ENCODE results near the gene TEX19. TPM values are rescaled to one million over a fixed set of nuclear protein-coding genes. Genes with fewer than 3 reads are reported as not detected.

Gene TEX19
- total RNA-seq, 2 experiments from 2014 or later = not detected

- POLR2A ChIA-PET = no interaction called here
- H3K4me1 Mint-ChIP-seq (ENCODE audit: low read depth) = no peaks in the 10 kb centered on the region
- H3K36me3 Mint-ChIP-seq (ENCODE audit: low read depth) = peaks cover 2% of the 10 kb centered on the region
- DNase-seq (no peak), ATAC-seq (no peak)
- CTCF ChIA-PET = no interaction called here
- no peak overlapping the region for H3K27ac Mint-ChIP-seq
- H3K9me3 Mint-ChIP-seq (ENCODE audit: insufficient read depth) = no peaks in the 10 kb centered on the region
- peaks cover 4% of the 10 kb centered on the region for H3K27me3 Mint-ChIP-seq (ENCODE audit: low read depth)
- no peak overlapping the region for H3K4me3 Mint-ChIP-seq
Observed at GRCh38 chr17:82392209-82392920, 33.3 kb downstream of the TEX19 start.

GRCh38 chr17:82392941-82393340 is 33.9 kb downstream of the TEX19 start:
- Mint-ChIP-seq H3K27ac (no peak overlapping the region), H3K4me3 (no peak overlapping the region), H3K9me3 (ENCODE audit: insufficient read depth) (no peaks in the 10 kb centered on the region), H3K27me3 (ENCODE audit: low read depth) (no peaks in the 10 kb centered on the region), H3K4me1 (ENCODE audit: low read depth) (no peaks in the 10 kb centered on the region), H3K36me3 (ENCODE audit: low read depth) (peaks cover 2% of the 10 kb centered on the region)
- ATAC-seq (no peak), DNase-seq (no peak)
- ChIA-PET CTCF (no interaction called here), POLR2A (no interaction called here)

- CTCF ChIA-PET = no interaction called here
- ATAC-seq (no peak), DNase-seq (no peak)
- POLR2A ChIA-PET = no interaction called here
- H3K4me1 Mint-ChIP-seq (ENCODE audit: low read depth) = no peaks in the 10 kb centered on the region
- H3K9me3 Mint-ChIP-seq (ENCODE audit: insufficient read depth) = no peaks in the 10 kb centered on the region
- no peaks in the 10 kb centered on the region for H3K27me3 Mint-ChIP-seq (ENCODE audit: low read depth)
- peaks cover 2% of the 10 kb centered on the region for H3K36me3 Mint-ChIP-seq (ENCODE audit: low read depth)
- no peak overlapping the region for H3K27ac Mint-ChIP-seq
- no peak overlapping the region for H3K4me3 Mint-ChIP-seq
Observed at GRCh38 chr17:82394278-82394677, 35.2 kb downstream of the TEX19 start.

- Mint-ChIP-seq H3K27ac (peak overlapping the region; percentile 9), H3K36me3 (ENCODE audit: low read depth) (peaks cover 9% of the 10 kb centered on the region), H3K9me3 (ENCODE audit: insufficient read depth) (no peaks in the 10 kb centered on the region), H3K4me1 (ENCODE audit: low read depth) (peaks cover 17% of the 10 kb centered on the region), H3K27me3 (ENCODE audit: low read depth) (no peaks in the 10 kb centered on the region), H3K4me3 (no peak overlapping the region)
- POLR2A ChIA-PET = no interaction called here
- DNase-seq (no peak), ATAC-seq (no peak)
- CTCF ChIA-PET = no interaction called here
Observed at GRCh38 chr17:82396601-82397435, 37.8 kb downstream of the TEX19 start.

GRCh38 chr17:82397449-82398335 is 38.6 kb downstream of the TEX19 start:
- peaks cover 11% of the 10 kb centered on the region for H3K36me3 Mint-ChIP-seq (ENCODE audit: low read depth)
- POLR2A ChIA-PET = no interaction called here
- no peaks in the 10 kb centered on the region for H3K27me3 Mint-ChIP-seq (ENCODE audit: low read depth)
- no peak overlapping the region for H3K27ac Mint-ChIP-seq
- ATAC-seq (no peak), DNase-seq (no peak)
- CTCF ChIA-PET = no interaction called here
- H3K9me3 Mint-ChIP-seq (ENCODE audit: insufficient read depth) = no peaks in the 10 kb centered on the region
- no peak overlapping the region for H3K4me3 Mint-ChIP-seq
- H3K4me1 Mint-ChIP-seq (ENCODE audit: low read depth) = peaks cover 19% of the 10 kb centered on the region

GRCh38 chr17:82399041-82399441 is 40.0 kb downstream of the TEX19 start:
- ChIA-PET POLR2A (no interaction called here), CTCF (interaction anchor here (0.9 to 1.9 kb wide), 3 partner anchors 15 to 48 kb away, joined by 3 to 5 read pairs (median 3); no protein-coding TSS in a partner anchor)
- Mint-ChIP-seq H3K4me3 (no peak overlapping the region), H3K27ac (no peak overlapping the region), H3K4me1 (ENCODE audit: low read depth) (peaks cover 19% of the 10 kb centered on the region), H3K36me3 (ENCODE audit: low read depth) (peaks cover 19% of the 10 kb centered on the region), H3K9me3 (ENCODE audit: insufficient read depth) (no peaks in the 10 kb centered on the region), H3K27me3 (ENCODE audit: low read depth) (no peaks in the 10 kb centered on the region)
- ATAC-seq (no peak), DNase-seq (no peak)

GRCh38 chr17:82399601-82400101 is 40.6 kb downstream of the TEX19 start:
- no peak for DNase-seq
- ChIA-PET CTCF (interaction anchor here (0.9 to 1.9 kb wide), 3 partner anchors 14 to 48 kb away, joined by 3 to 5 read pairs (median 3); no protein-coding TSS in a partner anchor), POLR2A (no interaction called here)
- peaks cover 19% of the 10 kb centered on the region for H3K4me1 Mint-ChIP-seq (ENCODE audit: low read depth)
- ATAC-seq = no peak
- peaks cover 19% of the 10 kb centered on the region for H3K36me3 Mint-ChIP-seq (ENCODE audit: low read depth)
- H3K27ac Mint-ChIP-seq = no peak overlapping the region
- H3K27me3 Mint-ChIP-seq (ENCODE audit: low read depth) = no peaks in the 10 kb centered on the region
- H3K9me3 Mint-ChIP-seq (ENCODE audit: insufficient read depth) = no peaks in the 10 kb centered on the region
- no peak overlapping the region for H3K4me3 Mint-ChIP-seq

GRCh38 chr17:82400206-82400605 is 41.2 kb downstream of the TEX19 start:
- DNase-seq (no peak), ATAC-seq (no peak)
- H3K4me3 Mint-ChIP-seq = no peak overlapping the region
- H3K27me3 Mint-ChIP-seq (ENCODE audit: low read depth) = no peaks in the 10 kb centered on the region
- no peaks in the 10 kb centered on the region for H3K9me3 Mint-ChIP-seq (ENCODE audit: insufficient read depth)
- ChIA-PET CTCF (interaction anchor here (0.7 to 1.9 kb wide), 2 partner anchors 43 to 49 kb away, joined by 3 to 5 read pairs; no protein-coding TSS in a partner anchor), POLR2A (no interaction called here)
- peaks cover 19% of the 10 kb centered on the region for H3K4me1 Mint-ChIP-seq (ENCODE audit: low read depth)
- H3K36me3 Mint-ChIP-seq (ENCODE audit: low read depth) = peaks cover 19% of the 10 kb centered on the region
- no peak overlapping the region for H3K27ac Mint-ChIP-seq

DNA sequence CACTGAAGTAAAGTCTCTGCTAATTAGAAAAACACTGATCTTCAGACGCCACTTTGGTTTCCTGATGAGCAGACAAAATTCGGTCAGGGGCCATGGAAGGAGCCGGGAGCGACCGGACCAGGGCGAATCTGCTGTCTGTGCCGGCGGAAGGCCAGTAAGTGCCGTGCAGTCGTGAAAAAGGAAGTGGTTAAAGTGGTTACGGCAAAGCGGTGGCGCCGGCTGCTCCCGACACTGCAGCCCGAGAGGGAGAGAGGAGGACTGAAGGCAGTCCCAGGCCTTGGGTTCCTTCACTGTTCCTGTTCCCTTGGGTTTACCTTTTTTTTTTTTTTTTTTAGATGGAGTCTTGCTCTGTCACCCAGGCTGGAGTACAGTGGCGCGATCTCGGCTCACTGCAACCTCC is 41.8 kb downstream of the TEX19 start:
- Mint-ChIP-seq H3K4me1 (ENCODE audit: low read depth) (peaks cover 19% of the 10 kb centered on the region), H3K27ac (peak overlapping the region; percentile 86), H3K9me3 (ENCODE audit: insufficient read depth) (no peaks in the 10 kb centered on the region), H3K36me3 (ENCODE audit: low read depth) (peaks cover 20% of the 10 kb centered on the region), H3K4me3 (peak overlapping the region; percentile 66), H3K27me3 (ENCODE audit: low read depth) (no peaks in the 10 kb centered on the region)
- peak; percentile 95 for ATAC-seq
- DNase-seq = peak; percentile 79
- ChIA-PET CTCF (interaction anchor here (0.7 to 1.9 kb wide), 2 partner anchors 44 to 50 kb away, joined by 3 to 5 read pairs; no protein-coding TSS in a partner anchor), POLR2A (no interaction called here)

DNA sequence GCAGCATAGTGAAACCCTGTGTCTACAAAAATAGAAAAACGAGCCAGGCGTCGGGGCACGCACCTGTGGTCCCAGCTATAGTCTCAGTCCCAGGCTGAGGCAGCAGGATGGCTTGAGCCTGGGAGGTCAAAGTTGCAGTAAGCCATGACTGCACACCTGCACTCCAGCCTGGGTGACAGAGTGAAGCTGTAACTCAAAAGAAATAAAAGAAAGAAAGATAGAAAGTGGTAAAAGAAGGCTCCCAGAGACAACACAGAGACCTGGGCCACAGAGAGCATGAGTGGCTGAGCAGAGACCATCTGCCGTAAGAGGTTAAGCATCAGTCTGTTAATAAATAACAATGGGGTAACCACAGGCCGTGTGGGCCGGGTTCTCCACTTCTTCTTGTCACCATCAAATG is 43.8 kb downstream of the TEX19 start:
- DNase-seq (no peak), ATAC-seq (no peak)
- Mint-ChIP-seq H3K9me3 (ENCODE audit: insufficient read depth) (no peaks in the 10 kb centered on the region), H3K27ac (no peak overlapping the region), H3K4me1 (ENCODE audit: low read depth) (peaks cover 27% of the 10 kb centered on the region), H3K36me3 (ENCODE audit: low read depth) (peaks cover 23% of the 10 kb centered on the region), H3K4me3 (no peak overlapping the region), H3K27me3 (ENCODE audit: low read depth) (no peaks in the 10 kb centered on the region)
- ChIA-PET CTCF (no interaction called here), POLR2A (no interaction called here)

GRCh38 chr17:82403662-82404660 is 44.9 kb downstream of the TEX19 start:
- Mint-ChIP-seq H3K4me1 (ENCODE audit: low read depth) (peaks cover 30% of the 10 kb centered on the region), H3K9me3 (ENCODE audit: insufficient read depth) (no peaks in the 10 kb centered on the region), H3K4me3 (no peak overlapping the region), H3K36me3 (ENCODE audit: low read depth) (peaks cover 23% of the 10 kb centered on the region), H3K27me3 (ENCODE audit: low read depth) (no peaks in the 10 kb centered on the region), H3K27ac (no peak overlapping the region)
- DNase-seq (no peak), ATAC-seq (no peak)
- CTCF ChIA-PET = no interaction called here
- POLR2A ChIA-PET = no interaction called here

Data from activated CD8-positive, alpha-beta T cell treated with anti-CD3 and anti-CD28 coated beads, Interleukin-2, amount 10 ng/mL, durations not matched to agents 7 days and 5 days (primary cell).